ENCODE data around the gene GPR137. TPM values are rescaled to one million over a fixed set of nuclear protein-coding genes. Genes with fewer than 3 reads are reported as not detected.

GPR137 gene
- total RNA-seq, 1 donor from 2014 or later: 55.9 TPM

GRCh38 chr11:64275031-64275800 is 10.4 kb upstream of the GPR137 start:
- no peak for TF ChIP-seq CTCF (conservative IDR thresholded peaks at IDR 0.05)
- Mint-ChIP-seq H3K27ac (ENCODE audit: unreplicated experiment) (no peak overlapping the region), H3K36me3 (ENCODE audit: low read depth) (peaks cover under 1% of the 10 kb centered on the region), H3K4me3 (peak overlapping the region; percentile 44), H3K27me3 (ENCODE audit: low read depth) (peaks cover 2% of the 10 kb centered on the region), H3K9me3 (no peaks in the 10 kb centered on the region), H3K4me1 (peaks cover 9% of the 10 kb centered on the region)
- DNase-seq (ENCODE audit: low read depth, low spot score): no peak

- Mint-ChIP-seq H3K4me3 (no peak overlapping the region), H3K4me1 (peaks cover 6% of the 10 kb centered on the region), H3K9me3 (no peaks in the 10 kb centered on the region), H3K27ac (ENCODE audit: unreplicated experiment) (no peak overlapping the region), H3K36me3 (ENCODE audit: low read depth) (no peaks in the 10 kb centered on the region), H3K27me3 (ENCODE audit: low read depth) (no peaks in the 10 kb centered on the region)
- no peak for TF ChIP-seq CTCF (conservative IDR thresholded peaks at IDR 0.05)
- no peak for DNase-seq (ENCODE audit: low read depth, low spot score)
Measured at GRCh38 chr11:64275841-64276240, 9.8 kb upstream of the GPR137 start.

DNA sequence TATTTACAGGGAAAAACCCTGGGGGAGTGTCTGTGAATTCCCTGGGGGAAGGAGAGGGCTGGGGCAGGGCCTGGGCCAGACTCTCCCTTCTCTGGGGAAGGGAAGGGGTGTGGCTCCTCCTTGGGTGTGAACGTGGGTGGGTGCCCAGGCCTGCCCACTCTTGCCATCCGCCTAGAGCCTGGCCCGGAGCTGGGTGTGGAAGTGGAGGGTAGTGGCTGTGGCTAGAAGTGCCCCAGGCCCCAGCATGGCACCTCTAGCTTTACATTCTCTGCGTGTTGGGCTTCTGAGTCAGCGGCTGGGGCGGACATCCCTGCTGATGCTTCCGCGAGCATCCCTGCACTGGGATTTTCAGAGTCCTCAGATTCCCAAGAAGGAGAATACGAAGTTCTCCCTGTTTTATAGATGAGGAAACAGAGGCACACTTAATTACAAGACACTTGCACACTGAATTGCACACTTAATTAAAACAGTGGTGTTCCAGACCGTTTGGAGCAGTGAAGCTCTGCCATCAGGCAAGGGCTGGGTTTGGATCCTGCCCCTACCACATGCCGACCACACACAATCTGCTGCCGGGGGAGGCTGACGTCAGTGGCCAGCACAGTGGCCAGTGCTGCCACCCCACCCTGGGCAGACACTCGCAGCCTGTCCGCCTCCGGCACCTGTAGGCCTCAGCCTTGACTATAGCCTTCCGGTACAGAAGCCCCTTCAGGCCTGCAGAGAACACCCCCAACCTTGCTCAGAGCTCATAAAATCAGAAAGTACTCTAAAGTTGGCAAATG is 8.8 kb upstream of the GPR137 start:
- H3K4me1 Mint-ChIP-seq: peaks cover 8% of the 10 kb centered on the region
- no peaks in the 10 kb centered on the region for H3K9me3 Mint-ChIP-seq
- peak overlapping the region; percentile 9 for H3K4me3 Mint-ChIP-seq
- no peak overlapping the region for H3K27ac Mint-ChIP-seq (ENCODE audit: unreplicated experiment)
- H3K27me3 Mint-ChIP-seq (ENCODE audit: low read depth): no peaks in the 10 kb centered on the region
- H3K36me3 Mint-ChIP-seq (ENCODE audit: low read depth): no peaks in the 10 kb centered on the region
- DNase-seq (ENCODE audit: low read depth, low spot score): no peak
- TF ChIP-seq CTCF (conservative IDR thresholded peaks at IDR 0.05): no peak

GRCh38 chr11:64278576-64279190 is 7.0 kb upstream of the GPR137 start:
- no peak overlapping the region for H3K27ac Mint-ChIP-seq (ENCODE audit: unreplicated experiment)
- DNase-seq (ENCODE audit: low read depth, low spot score): no peak
- no peak overlapping the region for H3K4me3 Mint-ChIP-seq
- H3K36me3 Mint-ChIP-seq (ENCODE audit: low read depth): no peaks in the 10 kb centered on the region
- no peak for TF ChIP-seq CTCF (conservative IDR thresholded peaks at IDR 0.05)
- no peaks in the 10 kb centered on the region for H3K27me3 Mint-ChIP-seq (ENCODE audit: low read depth)
- H3K9me3 Mint-ChIP-seq: no peaks in the 10 kb centered on the region
- peaks cover 5% of the 10 kb centered on the region for H3K4me1 Mint-ChIP-seq

GRCh38 chr11:64281957-64282770 is 3.5 kb upstream of the GPR137 start:
- Mint-ChIP-seq H3K36me3 (ENCODE audit: low read depth) (no peaks in the 10 kb centered on the region), H3K4me3 (peak overlapping the region; percentile 59), H3K4me1 (peaks cover 15% of the 10 kb centered on the region), H3K27ac (ENCODE audit: unreplicated experiment) (peak overlapping the region; percentile 57), H3K27me3 (ENCODE audit: low read depth) (peaks cover 6% of the 10 kb centered on the region), H3K9me3 (no peaks in the 10 kb centered on the region)
- DNase-seq (ENCODE audit: low read depth, low spot score): no peak
- TF ChIP-seq CTCF (conservative IDR thresholded peaks at IDR 0.05): no peak

Measured in neural crest cell (in vitro differentiated cells).